H1 (cell line): ENCODE data around the gene FGD5.

Experiments used
- CTCF ChIP-seq, 3 experiments: IDR thresholded peaks; 1 replicate in 2 of 3; 2 replicates in 1 of 3; pipeline versions ENCODE4 v1.5.1 to v1.6.1; 2011; ENCODE audit warnings: low read length in 3 of 3, mild to moderate bottlenecking in 3 of 3, inconsistent platforms in 2 of 3, low read depth in 1 of 3, moderate library complexity in 1 of 3; ENCODE audit not compliant: insufficient read depth in 1 of 3; ENCODE audit errors: control extremely low read depth in 1 of 3
- E2F6 ChIP-seq: IDR thresholded peaks from 2 replicates; pipeline ENCODE4 v1.6.1; 2012; ENCODE audit warnings: inconsistent platforms
- EGR1 ChIP-seq: IDR thresholded peaks from 2 replicates; pipeline ENCODE4 v1.6.1; 2011; ENCODE audit warnings: low read depth, low read length, borderline replicate concordance
- EZH2 ChIP-seq: fragments of 200-600 bp; sonication (generic); IDR thresholded peaks from 2 replicates; pipeline ENCODE4 v1.7.1; 2012; ENCODE audit warnings: low read depth, mild to moderate bottlenecking, moderate library complexity, low read length, inconsistent platforms; ENCODE audit not compliant: severe bottlenecking
- HDAC2 ChIP-seq, 2 experiments: fragments of 300-600 bp in 1 of 2; sonication (generic) in 1 of 2; IDR thresholded peaks; 2 replicates each; pipeline ENCODE4 v1.6.1; 2011 to 2012; ENCODE audit warnings: low read depth in 2 of 2, low read length in 2 of 2, mild to moderate bottlenecking in 2 of 2, moderate library complexity in 2 of 2, borderline replicate concordance in 1 of 2, inconsistent platforms in 1 of 2
- NRF1 ChIP-seq: IDR thresholded peaks from 2 replicates; pipeline ENCODE4 v1.6.1; 2011; ENCODE audit warnings: mild to moderate bottlenecking, low read depth, low read length, improper control_type of control experiment
- POLR2A ChIP-seq, 2 experiments: IDR thresholded peaks; 1 replicate in 1 of 2; 2 replicates in 1 of 2; pipeline ENCODE4 v1.6.1; 2011; ENCODE audit warnings: low read depth in 2 of 2, low read length in 2 of 2, mild to moderate bottlenecking in 2 of 2; ENCODE audit errors: control extremely low read depth in 1 of 2
- POLR2AphosphoS5 ChIP-seq: IDR thresholded peaks from 2 replicates; pipeline ENCODE4 v1.6.1; 2011; ENCODE audit warnings: low read depth, low read length
- RAD21 ChIP-seq, 2 experiments: IDR thresholded peaks in 1 of 2; conservative IDR thresholded peaks in 1 of 2; 2 replicates each; pipeline ENCODE4 v1.6.1; 2011; ENCODE audit warnings: low read depth in 2 of 2, low read length in 2 of 2, improper control_type of control experiment in 1 of 2, inconsistent platforms in 1 of 2, mild to moderate bottlenecking in 1 of 2, moderate library complexity in 1 of 2
- RFX5 ChIP-seq: IDR thresholded peaks from 2 replicates; pipeline ENCODE4 v1.6.1; 2011; ENCODE audit warnings: low read depth, low read length, improper control_type of control experiment, borderline replicate concordance
- SUZ12 ChIP-seq: fragments of 200-600 bp; sonication (generic); IDR thresholded peaks from 2 replicates; pipeline ENCODE4 v1.6.1; 2012; ENCODE audit warnings: mild to moderate bottlenecking, inconsistent platforms, low read length, moderate library complexity, mixed read lengths
- USF2 ChIP-seq: IDR thresholded peaks from 2 replicates; pipeline ENCODE4 v1.6.1; 2011; ENCODE audit warnings: low read length, improper control_type of control experiment
- ZNF274 ChIP-seq: IDR thresholded peaks from 2 replicates; pipeline ENCODE4 v1.7.0; 2012; ENCODE audit warnings: low read length, borderline replicate concordance; ENCODE audit errors: extremely low read depth

- no peak for TF ChIP-seq CTCF (IDR thresholded peaks at IDR 0.05; ENCODE audit: control extremely low read depth in 1 of 3, insufficient read depth in 1 of 3, low read depth in 1 of 3, low read length in 3 of 3)
- no peak for TF ChIP-seq RFX5
- TF ChIP-seq POLR2A (IDR thresholded peaks at IDR 0.05; ENCODE audit: control extremely low read depth in 1 of 2, low read depth in 2 of 2, low read length in 2 of 2): no peak; a peak in 1 of 3 replicates
- no peak for TF ChIP-seq EZH2
- no peak for TF ChIP-seq E2F6
- no peak for TF ChIP-seq SUZ12
- TF ChIP-seq RAD21 (IDR thresholded peaks at IDR 0.05 in 1 of 2, conservative IDR thresholded peaks at IDR 0.05 in 1 of 2; ENCODE audit: low read depth in 2 of 2, low read length in 2 of 2): no peak
- no peak for TF ChIP-seq EGR1
- no peak for TF ChIP-seq USF2
- TF ChIP-seq NRF1: no peak
- TF ChIP-seq ZNF274: no peak
- TF ChIP-seq POLR2AphosphoS5: no peak
- TF ChIP-seq HDAC2 (IDR thresholded peaks at IDR 0.05; ENCODE audit: borderline replicate concordance in 1 of 2, low read depth in 2 of 2, low read length in 2 of 2): no peak
These were observed 123.1 kb downstream of the FGD5 start for GRCh38 chr3:14941871-14942270.
